DOHH2 (cell line): ENCODE measurements around the gene PPM1H.
"Not testable (repeated sequence)": the region's sequence is repeated elsewhere in the genome, so short reads cannot be mapped to it uniquely, and the experiment has no call there.

ENCODE experiments used
- H3F3A ChIP-seq: fragments of 200-600 bp; sonication (generic), shearing (Covaris generic); 2 replicates; pipeline ENCODE4 v1.6.0; 2016; ENCODE audit warnings: antibody characterized with exemption, mild to moderate bottlenecking; ENCODE audit not compliant: control insufficient read depth, insufficient read depth
- H3K27ac ChIP-seq: fragments of 200-600 bp; sonication (generic); 2 replicates; pipeline ENCODE4 v1.5.1; 2014; ENCODE audit warnings: low read depth, mild to moderate bottlenecking, low read length, moderate library complexity
- H3K27me3 ChIP-seq: fragments of 200-600 bp; sonication (generic); 2 replicates; pipeline ENCODE4 v1.6.1; 2014; ENCODE audit warnings: mild to moderate bottlenecking, low read length, mixed read lengths; ENCODE audit not compliant: control insufficient read depth
- H3K36me3 ChIP-seq: fragments of 200-600 bp; sonication (generic); 2 replicates; pipeline ENCODE4 v1.6.1; 2014; ENCODE audit warnings: mild to moderate bottlenecking, low read length, moderate library complexity, mixed read lengths; ENCODE audit not compliant: control insufficient read depth
- H3K4me1 ChIP-seq: fragments of 200-600 bp; sonication (generic); 2 replicates; pipeline ENCODE4 v1.6.1; 2014; ENCODE audit warnings: mild to moderate bottlenecking, low read length, mixed read lengths; ENCODE audit not compliant: control insufficient read depth
- H3K4me2 ChIP-seq: fragments of 200-600 bp; sonication (generic); 2 replicates; pipeline ENCODE4 v1.6.0; 2014; ENCODE audit warnings: mild to moderate bottlenecking, low read length, moderate library complexity
- H3K4me3 ChIP-seq: fragments of 200-600 bp; sonication (generic); 2 replicates; pipeline ENCODE4 v1.5.1; 2014; ENCODE audit warnings: mild to moderate bottlenecking, low read length, mixed read lengths
- H3K79me2 ChIP-seq: fragments of 200-600 bp; sonication (generic); 2 replicates; pipeline ENCODE4 v1.6.1; 2014; ENCODE audit warnings: mild to moderate bottlenecking, low read length, mixed read lengths; ENCODE audit not compliant: control insufficient read depth
- H3K9me2 ChIP-seq: fragments of 200-600 bp; sonication (generic); replicated peaks from 2 replicates; pipeline ENCODE4 v1.6.1; 2014; ENCODE audit warnings: mild to moderate bottlenecking, low read length, mixed read lengths; ENCODE audit not compliant: control insufficient read depth
- H3K9me3 ChIP-seq: fragments of 200-600 bp; sonication (generic); 2 replicates; pipeline ENCODE4 v1.6.1; 2014; ENCODE audit warnings: antibody characterized with exemption, low read length, mixed read lengths; ENCODE audit not compliant: control insufficient read depth, insufficient read depth
- H4K20me1 ChIP-seq: fragments of 200-600 bp; sonication (generic); 2 replicates; pipeline ENCODE4 v1.6.0; 2014; ENCODE audit warnings: low read depth, mild to moderate bottlenecking, antibody characterized with exemption, low read length, moderate library complexity; ENCODE audit not compliant: control insufficient read depth, insufficient read depth
- CTCF ChIP-seq: fragments of 200-600 bp; sonication (generic); IDR thresholded peaks from one replicate; pipeline ENCODE4 v1.5.1; 2014; ENCODE audit warnings: antibody characterized with exemption, mild to moderate bottlenecking, low read depth, low read length; ENCODE audit not compliant: poor library complexity, severe bottlenecking
- EZH2phosphoT487 ChIP-seq: fragments of 200-600 bp; sonication (generic); IDR thresholded peaks from 2 replicates; pipeline ENCODE4 v1.6.1; 2017; ENCODE audit warnings: borderline replicate concordance, mild to moderate bottlenecking, antibody characterized with exemption, low read length, moderate library complexity, mixed read lengths

The PPM1H gene

GRCh38 chr12:62882696-62883095 is 52.3 kb downstream of the PPM1H start:
- H3K4me3 ChIP-seq: no peak overlapping the region
- no peaks in the 10 kb centered on the region for H3K9me2 ChIP-seq
- H3K27me3 ChIP-seq: 0 out of 2 replicates have a peak, but pooled peaks cover 2% of the 10 kb centered on the region
- H4K20me1 ChIP-seq: no peaks in the 10 kb centered on the region
- H3K36me3 ChIP-seq: no peaks in the 10 kb centered on the region
- H3K27ac ChIP-seq: no peak overlapping the region
- TF ChIP-seq EZH2phosphoT487: no peak
- no peak for TF ChIP-seq CTCF
- H3K9me3 ChIP-seq: no peaks in the 10 kb centered on the region
- H3F3A ChIP-seq: no peaks in the 10 kb centered on the region
- peak overlapping the region; percentile 28 for H3K4me2 ChIP-seq
- H3K4me1 ChIP-seq: peaks cover 16% of the 10 kb centered on the region
- no peaks in the 10 kb centered on the region for H3K79me2 ChIP-seq

GRCh38 chr12:62882140-62882539 is 52.8 kb downstream of the PPM1H start:
- Histone ChIP-seq H3K4me3 (no peak overlapping the region), H3K27me3 (0 out of 2 replicates have a peak, but pooled peaks cover 2% of the 10 kb centered on the region), H3K9me3 (no peaks in the 10 kb centered on the region), H3K4me2 (peak overlapping the region; percentile 28), H3F3A (no peaks in the 10 kb centered on the region), H3K27ac (no peak overlapping the region), H3K36me3 (no peaks in the 10 kb centered on the region), H3K9me2 (no peaks in the 10 kb centered on the region), H3K79me2 (no peaks in the 10 kb centered on the region), H4K20me1 (no peaks in the 10 kb centered on the region), H3K4me1 (peaks cover 16% of the 10 kb centered on the region)
- TF ChIP-seq EZH2phosphoT487: no peak
- TF ChIP-seq CTCF: no peak

DNA sequence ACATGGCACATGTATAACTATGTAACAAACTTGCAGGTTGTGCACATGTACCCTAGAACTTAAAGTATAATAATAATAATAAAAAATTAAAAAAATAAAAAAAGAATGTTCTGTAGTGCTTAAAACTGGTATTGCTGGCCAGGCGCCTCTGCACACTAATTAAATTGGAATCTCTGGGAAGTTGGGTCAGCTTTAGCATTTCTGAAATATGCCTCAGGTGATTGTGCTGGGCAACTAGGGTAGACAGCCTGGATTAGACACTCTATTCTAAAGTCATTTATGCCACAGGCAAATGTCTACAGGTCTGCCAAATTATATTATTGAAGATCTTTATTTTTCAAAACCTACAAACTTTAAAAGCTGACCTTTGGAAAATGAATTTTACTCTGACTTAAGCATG is 55.3 kb downstream of the PPM1H start:
- H3K36me3 ChIP-seq: no peaks in the 10 kb centered on the region
- H4K20me1 ChIP-seq: no peaks in the 10 kb centered on the region
- H3K27ac ChIP-seq: no peak overlapping the region
- H3K79me2 ChIP-seq: no peaks in the 10 kb centered on the region
- H3K4me2 ChIP-seq: no peak overlapping the region
- H3K4me1 ChIP-seq: peaks cover 16% of the 10 kb centered on the region
- H3K9me2 ChIP-seq: no peaks in the 10 kb centered on the region
- no peaks in the 10 kb centered on the region for H3K9me3 ChIP-seq
- H3K4me3 ChIP-seq: no peak overlapping the region
- TF ChIP-seq EZH2phosphoT487 (no peak), CTCF (no peak)
- H3F3A ChIP-seq: no peaks in the 10 kb centered on the region
- 0 out of 2 replicates have a peak, but pooled peaks cover 2% of the 10 kb centered on the region for H3K27me3 ChIP-seq

DNA sequence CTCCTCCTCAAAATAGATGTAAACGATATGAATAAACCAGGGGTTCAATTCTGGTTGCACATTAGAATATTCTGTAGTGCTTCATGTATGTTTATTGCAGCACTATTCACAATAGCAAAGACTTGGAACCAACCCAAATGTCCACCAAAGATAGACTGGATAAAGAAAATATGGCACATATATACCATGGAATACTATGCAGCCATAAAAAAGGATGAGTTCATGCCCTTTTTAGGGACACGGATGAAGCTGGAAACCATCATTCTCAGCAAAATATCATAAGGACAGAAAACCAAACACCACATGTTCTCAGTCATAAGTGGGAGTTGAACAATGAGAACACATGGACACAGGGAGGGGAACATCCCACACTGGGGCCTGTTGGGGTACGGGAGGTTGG is 55.7 kb downstream of the PPM1H start:
- H3K27me3 ChIP-seq, H3K27ac ChIP-seq, H3K4me2 ChIP-seq, H3K9me3 ChIP-seq, H3K79me2 ChIP-seq, H3K4me3 ChIP-seq, H3K36me3 ChIP-seq, H3K9me2 ChIP-seq, H4K20me1 ChIP-seq, H3F3A ChIP-seq: not testable (repeated sequence)
- peaks cover 16% of the 10 kb centered on the region for H3K4me1 ChIP-seq
